ENCODE results near the gene ACAT1.

DNA sequence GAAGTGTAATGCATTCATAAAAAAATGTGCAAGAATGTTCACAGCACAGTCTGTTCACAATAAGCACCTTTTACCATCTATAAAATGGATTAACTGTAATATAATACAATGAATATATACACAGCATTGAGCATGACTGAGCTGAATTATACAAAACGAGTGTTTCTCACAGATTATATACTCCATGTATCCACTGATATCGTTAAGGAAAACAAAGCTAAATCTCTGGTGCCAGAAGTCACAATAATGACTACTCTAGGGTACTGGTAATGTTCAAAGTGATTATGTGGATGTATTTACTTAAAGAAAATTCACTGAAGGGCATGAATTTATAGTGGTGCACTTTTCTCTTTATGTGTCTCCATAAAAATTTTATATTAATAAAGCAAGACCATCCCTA, 33.2 kb downstream of the ACAT1 start:
- TF ChIP-seq, protein P1, sequence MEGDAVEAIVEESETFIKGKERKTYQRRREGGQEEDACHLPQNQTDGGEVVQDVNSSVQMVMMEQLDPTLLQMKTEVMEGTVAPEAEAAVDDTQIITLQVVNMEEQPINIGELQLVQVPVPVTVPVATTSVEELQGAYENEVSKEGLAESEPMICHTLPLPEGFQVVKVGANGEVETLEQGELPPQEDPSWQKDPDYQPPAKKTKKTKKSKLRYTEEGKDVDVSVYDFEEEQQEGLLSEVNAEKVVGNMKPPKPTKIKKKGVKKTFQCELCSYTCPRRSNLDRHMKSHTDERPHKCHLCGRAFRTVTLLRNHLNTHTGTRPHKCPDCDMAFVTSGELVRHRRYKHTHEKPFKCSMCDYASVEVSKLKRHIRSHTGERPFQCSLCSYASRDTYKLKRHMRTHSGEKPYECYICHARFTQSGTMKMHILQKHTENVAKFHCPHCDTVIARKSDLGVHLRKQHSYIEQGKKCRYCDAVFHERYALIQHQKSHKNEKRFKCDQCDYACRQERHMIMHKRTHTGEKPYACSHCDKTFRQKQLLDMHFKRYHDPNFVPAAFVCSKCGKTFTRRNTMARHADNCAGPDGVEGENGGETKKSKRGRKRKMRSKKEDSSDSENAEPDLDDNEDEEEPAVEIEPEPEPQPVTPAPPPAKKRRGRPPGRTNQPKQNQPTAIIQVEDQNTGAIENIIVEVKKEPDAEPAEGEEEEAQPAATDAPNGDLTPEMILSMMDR (conservative IDR thresholded peaks at IDR 0.05; ENCODE audit: low read depth, low read length) = no peak
- no peak for TF ChIP-seq EZH2 (IDR thresholded peaks at IDR 0.05; ENCODE audit: borderline replicate concordance, low read depth, low read length, poor library complexity, severe bottlenecking)

All from A673 (cell line).